ENCODE measurements around the gene CPA2.
"Not testable (repeated sequence)": the region's sequence is repeated elsewhere in the genome, so short reads cannot be mapped to it uniquely, and the experiment has no call there.

The CPA2 gene

DNA sequence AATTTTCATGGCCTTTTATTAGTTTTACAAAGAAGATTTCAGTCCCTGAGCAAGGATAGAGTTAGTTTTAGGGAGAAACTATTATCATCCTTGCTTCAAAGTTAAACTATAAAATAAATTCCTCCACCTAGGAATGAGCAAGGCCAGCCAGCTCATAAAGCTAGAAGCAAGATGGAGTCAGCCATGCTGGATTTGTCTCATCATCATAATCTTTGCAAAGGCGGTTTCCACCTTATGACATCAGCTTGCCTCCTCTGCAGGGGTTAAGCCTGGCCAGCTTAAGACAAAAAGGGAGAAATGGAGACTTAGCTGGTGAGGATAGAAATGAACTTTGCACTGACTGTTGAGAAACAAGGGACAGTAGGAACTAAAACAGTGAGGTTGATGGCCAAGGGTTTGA lies 40.3 kb upstream of the CPA2 start:
- TF ChIP-seq, protein P1, sequence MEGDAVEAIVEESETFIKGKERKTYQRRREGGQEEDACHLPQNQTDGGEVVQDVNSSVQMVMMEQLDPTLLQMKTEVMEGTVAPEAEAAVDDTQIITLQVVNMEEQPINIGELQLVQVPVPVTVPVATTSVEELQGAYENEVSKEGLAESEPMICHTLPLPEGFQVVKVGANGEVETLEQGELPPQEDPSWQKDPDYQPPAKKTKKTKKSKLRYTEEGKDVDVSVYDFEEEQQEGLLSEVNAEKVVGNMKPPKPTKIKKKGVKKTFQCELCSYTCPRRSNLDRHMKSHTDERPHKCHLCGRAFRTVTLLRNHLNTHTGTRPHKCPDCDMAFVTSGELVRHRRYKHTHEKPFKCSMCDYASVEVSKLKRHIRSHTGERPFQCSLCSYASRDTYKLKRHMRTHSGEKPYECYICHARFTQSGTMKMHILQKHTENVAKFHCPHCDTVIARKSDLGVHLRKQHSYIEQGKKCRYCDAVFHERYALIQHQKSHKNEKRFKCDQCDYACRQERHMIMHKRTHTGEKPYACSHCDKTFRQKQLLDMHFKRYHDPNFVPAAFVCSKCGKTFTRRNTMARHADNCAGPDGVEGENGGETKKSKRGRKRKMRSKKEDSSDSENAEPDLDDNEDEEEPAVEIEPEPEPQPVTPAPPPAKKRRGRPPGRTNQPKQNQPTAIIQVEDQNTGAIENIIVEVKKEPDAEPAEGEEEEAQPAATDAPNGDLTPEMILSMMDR (conservative IDR thresholded peaks at IDR 0.05; ENCODE audit: control insufficient read depth, insufficient read depth, low read depth, low read length): no peak
- no peak overlapping the region for H3K4me3 ChIP-seq (ENCODE audit: control insufficient read depth, low read depth, low read length)
- no peak for DNase-seq (ENCODE audit: low read depth)

DNA sequence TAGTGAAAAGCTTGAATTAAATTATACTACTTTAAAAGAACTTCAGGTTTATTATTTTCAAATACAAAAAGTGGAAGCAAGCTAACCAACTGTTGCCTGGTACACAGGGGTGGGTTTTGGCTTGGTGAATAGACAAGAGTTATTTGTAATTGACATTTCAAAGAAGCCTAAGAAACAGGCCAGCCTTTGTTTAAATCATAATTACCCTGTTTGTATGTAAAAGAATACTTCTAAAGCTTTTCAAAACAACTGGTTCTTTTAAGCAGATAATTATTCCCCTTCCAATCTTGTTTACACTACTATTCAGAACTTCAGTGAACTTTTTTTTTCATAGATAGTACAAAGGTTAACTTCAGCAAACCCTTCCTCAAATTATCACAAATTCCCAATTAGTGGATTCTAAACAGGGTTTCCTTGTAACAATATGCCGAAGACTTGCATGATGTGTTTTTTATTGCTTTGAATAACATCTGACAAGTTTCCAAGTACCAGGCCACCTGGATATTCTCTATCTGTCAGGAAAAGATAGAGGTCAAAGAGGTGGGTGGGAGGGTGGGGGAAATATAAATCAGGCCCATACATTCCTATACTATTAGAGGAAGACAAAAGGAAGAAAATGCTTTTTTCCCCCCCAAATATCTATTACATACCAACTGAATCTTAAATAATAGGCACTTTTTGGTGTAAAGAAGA lies 38.6 kb upstream of the CPA2 start:
- TF ChIP-seq, protein P1 (conservative IDR thresholded peaks at IDR 0.05; ENCODE audit: control insufficient read depth, insufficient read depth, low read depth, low read length): no peak
- no peak for DNase-seq (ENCODE audit: low read depth)
- H3K4me3 ChIP-seq (ENCODE audit: control insufficient read depth, low read depth, low read length): no peak overlapping the region

DNA sequence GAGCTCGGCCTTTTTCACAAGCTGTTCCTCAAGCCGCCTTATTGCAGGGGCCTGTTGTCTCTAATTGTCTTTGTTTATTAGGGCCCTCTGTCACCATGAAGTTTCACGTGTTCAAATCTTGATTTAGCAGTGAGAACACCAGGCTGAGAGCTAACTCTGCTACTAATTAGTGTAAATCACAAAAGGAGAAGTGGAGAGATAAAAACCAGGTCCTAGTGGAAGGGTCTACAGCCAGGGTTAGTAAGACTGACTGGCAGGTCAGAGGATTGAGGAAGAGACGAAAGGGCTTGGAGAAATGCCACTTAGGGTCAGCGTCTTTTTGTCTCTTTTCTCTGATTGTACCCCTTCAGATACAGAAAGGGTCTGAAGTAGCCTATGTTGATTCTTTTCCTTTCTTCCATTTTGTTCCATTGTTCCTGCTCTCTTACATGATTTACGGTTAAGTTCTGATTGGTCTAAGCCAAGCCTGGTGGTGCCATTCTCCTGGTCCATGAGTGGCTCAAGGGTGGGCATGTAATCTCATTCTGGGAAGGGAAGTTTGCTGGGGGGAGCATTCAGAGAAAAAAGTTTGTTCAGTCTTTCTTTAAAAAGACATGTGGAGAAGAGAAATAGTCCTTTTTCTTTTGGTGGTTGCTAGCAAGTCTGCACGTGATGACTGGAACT lies 37.7 kb upstream of the CPA2 start:
- H3K4me3 ChIP-seq (ENCODE audit: control insufficient read depth, low read depth, low read length): no peak overlapping the region
- TF ChIP-seq, protein P1 (conservative IDR thresholded peaks at IDR 0.05; ENCODE audit: control insufficient read depth, insufficient read depth, low read depth, low read length): no peak
- DNase-seq (ENCODE audit: low read depth): no peak

DNA sequence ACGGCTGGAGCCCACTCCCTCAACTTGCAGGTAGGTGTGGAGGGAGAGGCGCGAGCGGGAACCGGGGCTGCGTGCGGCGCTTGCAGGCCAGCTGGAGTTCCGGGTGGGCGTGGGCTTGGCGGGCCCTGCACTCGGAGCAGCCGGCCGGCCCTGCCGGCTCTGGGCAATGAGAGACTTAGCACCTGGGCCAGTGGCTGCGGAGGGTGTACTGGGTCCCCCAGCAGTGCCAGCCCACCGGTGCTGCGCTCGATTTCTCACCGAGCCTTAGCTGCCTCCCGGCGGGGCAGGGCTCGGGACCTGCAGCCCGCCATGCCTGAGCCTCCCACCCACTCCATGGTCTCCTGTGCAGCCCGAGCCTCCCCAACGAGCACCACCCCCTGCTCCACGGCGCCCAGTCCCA lies 36.7 kb upstream of the CPA2 start:
- not testable (repeated sequence) for DNase-seq (ENCODE audit: low read depth); H3K4me3 ChIP-seq (ENCODE audit: control insufficient read depth, low read depth, low read length)

DNA sequence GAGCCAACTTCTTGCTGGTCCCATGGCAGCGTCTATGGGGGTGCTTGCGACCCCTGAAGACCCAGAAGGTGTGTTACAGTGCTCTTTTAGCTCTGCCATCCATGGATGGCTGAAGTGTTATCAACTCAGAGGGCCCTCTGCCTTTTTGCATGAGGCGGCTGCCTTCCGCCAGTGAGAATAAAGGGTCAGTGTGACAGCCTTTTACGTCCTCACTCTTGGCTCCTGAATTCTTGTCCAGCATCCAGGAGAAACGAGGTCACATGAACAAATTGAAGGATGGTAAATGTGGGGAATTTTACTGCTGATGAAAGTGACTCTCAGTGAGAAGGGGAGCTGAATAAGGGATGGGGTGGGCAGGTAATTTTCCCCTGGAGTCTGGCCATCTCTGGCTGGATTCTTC lies 34.9 kb upstream of the CPA2 start:
- no peak overlapping the region for H3K4me3 ChIP-seq (ENCODE audit: control insufficient read depth, low read depth, low read length)
- TF ChIP-seq, protein P1 (conservative IDR thresholded peaks at IDR 0.05; ENCODE audit: control insufficient read depth, insufficient read depth, low read depth, low read length): no peak
- DNase-seq (ENCODE audit: low read depth): no peak

DNA sequence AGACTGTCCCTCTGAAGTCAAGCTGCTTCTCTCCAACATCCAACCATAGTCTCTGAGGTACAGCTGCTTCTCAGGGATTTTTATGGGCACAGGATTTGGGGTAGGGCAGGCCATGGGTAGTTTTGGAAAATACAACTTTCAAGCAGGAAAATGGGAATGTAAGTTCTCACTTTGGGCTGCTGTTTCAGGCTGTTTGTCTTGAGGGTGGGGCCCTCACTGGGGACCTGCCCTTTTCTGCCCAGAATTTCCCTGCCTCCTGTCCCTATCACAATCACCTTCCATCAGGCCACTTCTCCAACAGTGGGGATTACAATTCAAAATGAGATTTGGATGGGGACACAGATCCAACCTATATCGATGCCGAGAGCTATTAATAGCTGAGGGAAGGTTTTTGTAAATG lies 34.5 kb upstream of the CPA2 start:
- TF ChIP-seq, protein P1 (conservative IDR thresholded peaks at IDR 0.05; ENCODE audit: control insufficient read depth, insufficient read depth, low read depth, low read length): no peak
- no peak overlapping the region for H3K4me3 ChIP-seq (ENCODE audit: control insufficient read depth, low read depth, low read length)
- DNase-seq (ENCODE audit: low read depth): no peak

DNA sequence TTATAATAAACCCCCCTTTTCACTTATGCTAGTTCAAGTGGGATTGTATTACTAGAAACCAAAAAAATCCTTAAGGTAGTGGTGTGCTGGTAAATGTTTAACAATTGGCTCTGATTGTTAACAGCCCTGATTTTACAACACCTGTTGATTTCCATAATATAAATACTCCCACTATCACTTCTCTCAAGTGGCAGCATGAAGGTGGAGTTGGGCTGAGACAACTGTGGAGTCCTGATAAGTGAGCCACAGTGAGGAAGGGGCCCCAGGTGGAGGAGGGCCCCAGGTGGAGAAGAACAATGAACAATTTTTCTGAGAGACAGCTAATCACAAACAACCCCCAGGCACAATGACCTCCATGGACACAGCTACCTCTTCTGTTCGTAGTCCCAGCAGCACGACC lies 32.6 kb upstream of the CPA2 start:
- TF ChIP-seq, protein P1 (conservative IDR thresholded peaks at IDR 0.05; ENCODE audit: control insufficient read depth, insufficient read depth, low read depth, low read length): no peak
- DNase-seq (ENCODE audit: low read depth): no peak
- no peak overlapping the region for H3K4me3 ChIP-seq (ENCODE audit: control insufficient read depth, low read depth, low read length)

DNA sequence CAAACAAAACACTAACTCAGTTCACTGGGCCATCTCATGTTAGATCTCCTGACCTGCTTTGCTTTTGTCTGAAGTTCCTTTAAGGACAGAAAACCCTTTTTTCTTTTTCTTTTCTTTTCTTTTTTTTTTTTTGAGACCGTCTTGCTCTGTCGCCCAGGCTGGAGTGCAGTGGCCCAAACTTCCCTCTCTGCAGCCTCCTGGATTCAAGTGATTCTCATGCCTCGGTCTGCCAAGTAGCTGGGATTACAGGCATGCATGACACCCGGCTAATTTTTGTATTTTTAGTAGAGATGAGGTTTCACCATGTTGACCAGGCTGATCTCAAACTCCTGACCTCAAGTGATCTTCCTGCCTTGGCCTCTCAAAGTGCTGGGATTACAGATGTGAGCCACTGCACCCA lies 30.3 kb upstream of the CPA2 start:
- not testable (repeated sequence) for H3K4me3 ChIP-seq (ENCODE audit: control insufficient read depth, low read depth, low read length); DNase-seq (ENCODE audit: low read depth)

Data from fibroblast of mammary gland (primary cell).